Islet precursor cell (in vitro differentiated cells): Measurements from ENCODE around the gene ADAMTS15.
"Not testable (repeated sequence)": the region's sequence is repeated elsewhere in the genome, so short reads cannot be mapped to it uniquely, and the experiment has no call there.

Experiments
- DNase-seq: peaks from one replicate; pipeline ENCODE4 v3.0.0-alpha.2; 2018

Gene ADAMTS15

DNA sequence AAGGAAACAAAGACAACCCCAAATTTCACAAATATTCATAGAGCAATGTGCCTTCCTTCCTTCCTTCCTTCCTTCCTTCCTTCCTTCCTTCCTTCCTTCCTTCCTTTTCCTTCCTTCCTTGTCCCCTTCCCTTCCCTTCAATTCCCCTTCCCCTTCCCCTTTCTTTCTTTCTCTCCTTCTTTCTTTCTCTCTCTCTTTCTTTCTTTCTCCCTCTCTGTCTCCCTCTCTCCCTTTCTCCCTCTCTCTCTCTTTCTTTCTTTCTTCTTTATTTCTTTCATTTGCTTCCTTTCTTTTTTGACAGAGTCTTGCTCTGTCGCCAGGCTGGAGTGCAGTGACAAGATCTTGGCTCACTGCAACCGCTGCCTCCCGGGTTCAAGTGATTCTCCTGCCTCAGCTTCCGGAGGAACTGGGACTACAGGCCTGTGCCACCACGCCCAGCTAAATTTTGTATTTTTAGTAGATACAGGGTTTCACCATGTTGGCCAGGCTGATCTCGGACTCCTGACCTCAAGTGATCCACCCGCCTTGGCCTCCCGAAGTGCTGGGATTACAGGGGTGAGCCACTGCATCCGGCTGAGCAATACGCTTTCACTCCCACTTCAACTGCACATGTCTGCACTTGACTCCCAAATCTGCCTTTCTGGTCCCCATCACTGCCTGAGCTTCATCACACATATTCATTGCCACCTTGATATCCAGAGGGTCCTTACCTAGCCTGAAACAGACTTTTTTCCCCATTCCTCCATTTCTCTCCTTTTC, 9.9 kb upstream of the ADAMTS15 start:
- DNase-seq, result not testable (repeated sequence)

DNA sequence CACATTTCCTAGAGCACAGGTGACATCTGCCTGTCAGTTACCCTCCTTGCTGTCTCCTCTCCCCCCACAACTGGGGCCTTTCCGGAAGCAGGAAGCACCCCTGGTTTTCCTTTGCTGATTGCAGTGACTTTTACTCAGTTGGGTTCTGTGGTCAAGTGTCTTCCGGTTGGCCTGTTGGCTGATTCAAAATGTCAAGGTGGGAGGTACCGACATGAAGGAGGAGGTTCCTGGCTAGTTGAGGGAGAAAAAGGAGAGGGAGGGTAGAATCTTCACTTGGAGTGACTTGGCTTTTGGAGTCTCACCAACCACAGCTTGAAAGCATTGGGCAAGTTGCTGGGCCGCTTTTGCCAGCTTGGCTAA, 9.3 kb upstream of the ADAMTS15 start:
- no peak for DNase-seq

DNA sequence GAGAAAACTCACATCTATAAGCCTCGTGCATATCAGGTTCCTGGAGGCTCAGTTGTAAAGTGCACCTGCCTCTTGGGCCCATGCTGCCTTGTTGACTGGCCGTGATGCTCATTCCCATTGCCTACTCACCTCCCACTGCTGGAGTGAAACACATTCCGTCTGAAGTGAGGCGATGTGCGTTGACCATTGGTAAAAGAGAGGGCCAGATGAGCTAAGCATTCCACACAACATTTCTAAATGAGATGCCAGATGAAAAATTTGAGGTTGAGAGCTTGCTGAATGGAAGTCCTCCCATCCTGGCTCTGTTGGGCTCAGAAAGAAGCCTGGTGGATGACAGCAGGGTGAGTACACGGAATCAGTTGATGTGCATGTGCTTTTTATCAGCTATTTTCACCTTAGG, 8.6 kb upstream of the ADAMTS15 start:
- no peak for DNase-seq

- DNase-seq, result no peak
Observed at GRCh38 chr11:130441719-130442118, 6.7 kb upstream of the ADAMTS15 start.

- DNase-seq, result no peak
Observed at GRCh38 chr11:130442737-130443136, 5.7 kb upstream of the ADAMTS15 start.

- no peak for DNase-seq
Observed at GRCh38 chr11:130445788-130446187, 2.7 kb upstream of the ADAMTS15 start.

GRCh38 chr11:130448039-130448415, 418 bp upstream of the ADAMTS15 start:
- no peak for DNase-seq

- no peak for DNase-seq
Observed at GRCh38 chr11:130449310-130449990, 1.0 kb downstream of the ADAMTS15 start.

GRCh38 chr11:130449996-130450769, 1.7 kb downstream of the ADAMTS15 start:
- DNase-seq, result peak; percentile 87

- DNase-seq, result no peak
Observed at GRCh38 chr11:130451231-130452019, 3.0 kb downstream of the ADAMTS15 start.

DNA sequence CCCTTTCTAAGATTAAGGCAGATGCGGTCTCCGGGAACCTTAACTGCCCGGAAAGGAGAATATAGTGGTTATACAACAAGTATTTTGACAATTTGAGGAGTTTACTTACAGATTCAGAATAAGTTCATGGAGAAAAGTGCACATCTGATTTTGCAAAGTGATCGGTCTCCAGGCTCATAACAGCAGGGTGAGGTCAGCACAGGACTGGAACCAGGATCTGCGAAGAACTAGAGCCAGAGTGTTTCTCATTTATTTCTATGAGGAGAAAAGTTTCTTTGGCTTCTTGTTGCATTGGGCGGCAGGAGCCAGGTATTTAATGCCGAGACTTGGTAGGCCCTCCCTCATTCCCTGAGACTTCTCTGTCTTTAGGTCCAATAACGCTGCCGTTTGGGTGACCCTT, 3.7 kb downstream of the ADAMTS15 start:
- no peak for DNase-seq

DNA sequence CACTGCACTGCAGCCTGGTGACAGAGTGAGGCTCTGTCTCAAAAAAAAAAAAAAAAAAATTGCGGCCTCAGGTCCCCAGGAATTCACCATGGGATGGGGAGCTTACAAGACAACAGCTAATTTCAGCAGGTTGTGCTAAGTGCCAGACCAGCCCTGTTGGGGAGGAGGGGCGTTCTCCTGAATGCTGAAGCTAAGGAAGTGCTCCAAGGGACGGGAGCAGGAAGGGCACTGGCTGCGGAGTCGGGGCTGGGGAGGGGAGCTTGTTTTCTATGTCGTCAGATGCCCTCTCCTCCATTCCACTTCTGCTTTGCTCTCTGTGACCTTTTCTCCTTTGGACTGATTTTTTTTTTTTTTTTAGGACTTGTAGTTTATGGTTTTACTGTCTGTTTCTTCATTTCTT, 4.5 kb downstream of the ADAMTS15 start:
- DNase-seq, result no peak

GRCh38 chr11:130454491-130455252, 6.2 kb downstream of the ADAMTS15 start:
- no peak for DNase-seq

- no peak for DNase-seq
Observed at GRCh38 chr11:130455483-130456127, 7.2 kb downstream of the ADAMTS15 start.

- no peak for DNase-seq
Observed at GRCh38 chr11:130456286-130456685, 7.8 kb downstream of the ADAMTS15 start.

DNA sequence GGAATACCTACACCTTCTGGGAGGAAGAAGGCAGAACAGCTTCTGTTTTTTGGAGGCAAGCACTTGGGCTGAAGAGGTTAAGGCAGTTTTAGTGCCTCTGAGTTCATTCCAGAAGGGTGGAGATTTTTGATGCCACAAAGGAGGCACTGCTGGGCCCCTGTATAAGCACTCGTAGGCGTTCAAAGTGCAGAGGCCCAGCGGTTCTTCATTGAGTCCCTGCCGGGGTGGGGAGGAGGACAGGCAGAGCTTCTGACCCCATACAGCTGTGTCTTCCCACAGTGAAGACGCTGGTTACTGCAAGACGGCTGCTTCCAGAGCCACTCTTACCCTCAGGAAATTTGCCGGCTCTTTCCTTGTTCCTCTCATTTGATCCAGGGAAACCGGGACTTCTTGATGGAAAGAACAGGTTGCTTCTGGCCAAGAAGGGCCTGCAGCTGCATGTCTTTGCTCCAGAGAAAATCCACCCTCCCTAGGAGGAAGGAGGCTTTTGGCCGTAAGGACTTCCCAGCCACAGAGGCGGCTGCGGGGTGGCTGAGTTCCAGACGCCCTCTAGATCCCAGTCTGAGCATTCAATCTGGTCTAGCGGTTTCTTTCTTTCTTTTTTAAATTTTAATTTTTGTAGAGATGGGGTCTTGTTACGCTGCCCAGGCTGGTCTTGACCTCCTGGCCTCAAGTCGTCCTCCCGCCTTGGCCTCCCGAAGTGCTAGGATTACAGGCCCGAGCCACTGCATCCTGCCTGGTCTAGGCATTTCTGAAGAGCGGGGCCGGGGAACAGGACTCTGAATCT, 9.4 kb downstream of the ADAMTS15 start:
- DNase-seq, result no peak

DNA sequence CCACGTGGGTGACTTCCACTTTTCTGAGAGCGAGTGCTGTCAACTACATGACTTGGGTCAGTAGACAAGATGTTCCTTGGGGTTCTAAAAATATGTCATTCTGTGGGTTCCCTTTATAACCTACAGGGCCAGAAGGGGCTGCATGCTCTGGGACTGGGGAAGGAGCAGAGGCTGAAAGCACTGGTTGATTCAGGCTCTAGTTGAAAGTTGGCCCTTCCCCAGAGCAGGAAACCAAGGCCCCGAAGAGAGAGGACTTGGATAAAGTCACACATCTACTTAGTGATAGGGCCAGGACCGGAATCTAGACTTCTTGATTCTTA, 9.9 kb downstream of the ADAMTS15 start:
- no peak for DNase-seq

DNA sequence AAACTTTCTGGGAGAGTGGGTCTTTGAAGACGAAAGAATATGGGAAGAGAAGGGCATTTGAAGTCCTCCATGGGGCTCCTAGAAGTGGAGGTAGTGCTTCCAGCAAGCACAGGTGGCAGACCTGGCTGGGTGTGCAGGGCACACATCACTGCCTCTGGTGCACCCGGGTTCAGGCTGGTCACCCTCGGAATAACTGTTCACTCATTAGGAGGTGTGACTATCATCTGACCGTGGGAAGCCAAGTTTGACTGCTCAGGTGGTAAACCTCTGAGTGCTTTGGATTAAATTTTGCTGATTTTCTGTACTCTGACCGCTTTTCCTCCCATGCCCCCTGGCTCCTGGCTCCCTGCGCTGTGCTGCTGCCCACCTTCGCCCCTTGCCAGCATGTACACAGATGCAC, 11.1 kb downstream of the ADAMTS15 start:
- no peak for DNase-seq

DNA sequence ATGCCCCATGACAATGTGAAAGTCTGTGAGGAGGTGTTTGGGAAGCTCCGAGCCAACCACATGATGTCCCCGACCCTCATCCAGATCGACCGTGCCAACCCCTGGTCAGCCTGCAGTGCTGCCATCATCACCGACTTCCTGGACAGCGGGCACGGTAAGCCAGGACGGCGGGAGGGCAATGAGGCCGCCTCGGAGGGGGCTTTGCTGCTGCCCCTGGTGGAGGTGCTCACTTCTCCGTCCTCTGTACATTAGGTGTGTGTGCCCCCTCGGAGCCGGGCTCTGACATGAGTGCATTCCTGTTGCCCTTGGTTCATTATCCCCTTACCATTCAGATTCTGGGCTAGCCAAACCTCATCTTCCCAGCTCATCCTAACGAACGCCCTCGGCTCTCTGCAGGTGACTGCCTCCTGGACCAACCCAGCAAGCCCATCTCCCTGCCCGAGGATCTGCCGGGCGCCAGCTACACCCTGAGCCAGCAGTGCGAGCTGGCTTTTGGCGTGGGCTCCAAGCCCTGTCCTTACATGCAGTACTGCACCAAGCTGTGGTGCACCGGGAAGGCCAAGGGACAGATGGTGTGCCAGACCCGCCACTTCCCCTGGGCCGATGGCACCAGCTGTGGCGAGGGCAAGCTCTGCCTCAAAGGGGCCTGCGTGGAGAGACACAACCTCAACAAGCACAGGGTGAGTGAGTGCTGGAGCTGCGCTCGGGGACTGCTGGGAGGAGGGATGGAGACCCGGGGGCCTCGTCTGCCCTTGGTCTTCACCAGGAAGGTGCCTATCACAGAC, 13.8 kb downstream of the ADAMTS15 start:
- DNase-seq, result no peak

GRCh38 chr11:130462931-130463330, 14.5 kb downstream of the ADAMTS15 start:
- DNase-seq, result no peak
